ENCODE measurements around the gene FABP6. TPM values are rescaled to one million over a fixed set of nuclear protein-coding genes. Genes with fewer than 3 reads are reported as not detected.

The FABP6 gene
- total RNA-seq, 1 experiment from 2014 or later = 5.7 TPM

DNA sequence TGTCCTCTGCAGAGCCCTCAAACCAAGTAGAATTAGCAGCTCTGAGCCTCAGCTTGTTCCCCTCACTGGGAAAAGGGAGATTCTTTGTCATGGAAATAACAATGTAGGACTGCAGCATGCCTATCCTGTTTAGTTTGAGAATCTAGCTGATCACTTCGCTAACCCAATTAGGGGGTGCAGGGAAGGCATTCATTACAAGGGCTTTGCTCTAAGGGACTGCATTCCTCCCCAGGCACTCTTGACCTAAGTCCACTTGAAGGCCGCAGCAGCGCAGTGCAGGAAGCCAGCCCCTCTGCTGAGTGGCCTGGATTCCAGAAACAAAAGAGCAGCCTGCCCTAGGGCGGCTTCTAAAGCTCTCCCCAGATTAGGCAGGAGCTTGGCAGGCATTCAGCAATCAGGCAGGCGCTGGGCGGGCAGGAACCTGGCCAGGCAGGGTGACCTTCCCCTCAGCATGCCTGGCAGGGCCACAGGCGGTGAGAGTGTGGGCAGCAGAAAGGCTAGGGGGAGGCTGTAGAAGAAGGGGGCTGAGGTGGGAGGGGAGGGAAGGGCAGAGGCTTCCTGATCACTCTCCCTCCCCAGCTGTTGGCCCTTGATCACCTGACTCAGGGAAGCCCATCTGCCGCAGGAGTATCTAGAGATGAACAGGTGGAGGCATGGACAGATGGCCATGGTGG, 58.2 kb downstream of the FABP6 start:
- H3K36me3 ChIP-seq (ENCODE audit: low read depth) = no peaks in the 10 kb centered on the region
- peak overlapping the region; percentile 38 for H3K27ac ChIP-seq
- H3K9me2 ChIP-seq (ENCODE audit: insufficient read depth) = no peaks in the 10 kb centered on the region
- no peak overlapping the region for H3K4me3 ChIP-seq
- no peaks in the 10 kb centered on the region for H3K9me3 ChIP-seq (ENCODE audit: insufficient read depth, low read depth)
- H3K4me2 ChIP-seq = peak overlapping the region; percentile 45
- H3K4me1 ChIP-seq (replicated peaks; ENCODE audit: insufficient read depth) = peaks cover 28% of the 10 kb centered on the region
- CTCF ChIA-PET = interaction anchor here (0.5 to 0.8 kb wide), 2 partner anchors 32 to 58 kb away, joined by 3 read pairs; no protein-coding TSS in a partner anchor
- H4K20me1 ChIP-seq (ENCODE audit: insufficient read depth) = no peaks in the 10 kb centered on the region
- POLR2A ChIA-PET (ENCODE audit: unreplicated experiment) = interaction anchor here (0.6 kb wide), 3 partner anchors 61 to 133 kb away, joined by 3 to 5 read pairs (median 4); no protein-coding TSS in a partner anchor
- H3F3A ChIP-seq (ENCODE audit: insufficient read depth, low read depth) = peaks cover 7% of the 10 kb centered on the region
- BruUV-seq (replicated peaks) = no TSS peak
- H3K79me2 ChIP-seq (ENCODE audit: low read depth) = no peaks in the 10 kb centered on the region
- no peak overlapping the region for H2AFZ ChIP-seq
- H3K27me3 ChIP-seq (ENCODE audit: insufficient read depth, low read depth) = no peaks in the 10 kb centered on the region
- TF ChIP-seq EZH2 (IDR thresholded peaks at IDR 0.05; ENCODE audit: low read depth) = no peak
- TF ChIP-seq, protein P1, sequence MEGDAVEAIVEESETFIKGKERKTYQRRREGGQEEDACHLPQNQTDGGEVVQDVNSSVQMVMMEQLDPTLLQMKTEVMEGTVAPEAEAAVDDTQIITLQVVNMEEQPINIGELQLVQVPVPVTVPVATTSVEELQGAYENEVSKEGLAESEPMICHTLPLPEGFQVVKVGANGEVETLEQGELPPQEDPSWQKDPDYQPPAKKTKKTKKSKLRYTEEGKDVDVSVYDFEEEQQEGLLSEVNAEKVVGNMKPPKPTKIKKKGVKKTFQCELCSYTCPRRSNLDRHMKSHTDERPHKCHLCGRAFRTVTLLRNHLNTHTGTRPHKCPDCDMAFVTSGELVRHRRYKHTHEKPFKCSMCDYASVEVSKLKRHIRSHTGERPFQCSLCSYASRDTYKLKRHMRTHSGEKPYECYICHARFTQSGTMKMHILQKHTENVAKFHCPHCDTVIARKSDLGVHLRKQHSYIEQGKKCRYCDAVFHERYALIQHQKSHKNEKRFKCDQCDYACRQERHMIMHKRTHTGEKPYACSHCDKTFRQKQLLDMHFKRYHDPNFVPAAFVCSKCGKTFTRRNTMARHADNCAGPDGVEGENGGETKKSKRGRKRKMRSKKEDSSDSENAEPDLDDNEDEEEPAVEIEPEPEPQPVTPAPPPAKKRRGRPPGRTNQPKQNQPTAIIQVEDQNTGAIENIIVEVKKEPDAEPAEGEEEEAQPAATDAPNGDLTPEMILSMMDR (conservative IDR thresholded peaks at IDR 0.05) = no peak
- peak; percentile 84 to 94 for DNase-seq
- intact Hi-C loops (cut with micrococcal nuclease; ENCODE audit: unreplicated experiment) = loop anchor here (1.0 to 5.0 kb wide), 5 partner anchors 17 to 170 kb away; partner anchors contain the start of gene PWWP2A

Other genes starting within 250 kb of the FABP6 start
- gene TTC1, start 220.4 kb upstream of the FABP6 start, total RNA-seq (2021) = 54.8 and 68.5 TPM in 2 replicates
- 19.9 and 23.2 TPM in 2 replicates for gene PWWP2A, start 110.1 kb upstream of the FABP6 start, total RNA-seq (2021)
- 33.9 and 34.7 TPM in 2 replicates for gene CCNJL, start 83.1 kb downstream of the FABP6 start, total RNA-seq (2021)
- gene C1QTNF2, start 141.1 kb downstream of the FABP6 start, total RNA-seq (2021) = 0.15 and 0.20 TPM in 2 replicates
- gene FAM200C, start 170.5 kb downstream of the FABP6 start, total RNA-seq (2021) = 8.6 and 10.5 TPM in 2 replicates
- gene SLU7, start 189.6 kb downstream of the FABP6 start, total RNA-seq (2021) = 53.6 and 75.3 TPM in 2 replicates
- 262 and 272 TPM in 2 replicates for gene PTTG1, start 192.3 kb downstream of the FABP6 start, total RNA-seq (2021)

Data from PC-9 (cell line).